WTC11 (cell line): ENCODE results near the gene EPN1. TPM values are rescaled to one million over a fixed set of nuclear protein-coding genes. Genes with fewer than 3 reads are reported as not detected.
A peak's percentile ranks its signal among the peaks of the same experiment; 100 is the strongest.

Source experiments
- AFF4 ChIP-seq: sonication (generic); formaldehyde crosslinking; IDR thresholded peaks from 2 replicates; pipeline ENCODE4 v1.8.1; 2023; ENCODE audit warnings: mild to moderate bottlenecking, missing genetic modification reagents, borderline replicate concordance
- CDX4 ChIP-seq: fragments of 250-450 bp; sonication (Bioruptor Pico); IDR thresholded peaks from 2 replicates; pipeline ENCODE4 v1.9.0; 2021; ENCODE audit warnings: moderate library complexity, mild to moderate bottlenecking, inconsistent platforms, borderline replicate concordance
- E2F1 ChIP-seq: sonication (generic); formaldehyde crosslinking; IDR thresholded peaks from 2 replicates; pipeline ENCODE4 v1.8.0; 2022; ENCODE audit warnings: mild to moderate bottlenecking, missing genetic modification reagents
- E2F4 ChIP-seq: sonication (generic); formaldehyde crosslinking; IDR thresholded peaks from 2 replicates; pipeline ENCODE4 v1.8.1; 2022; ENCODE audit warnings: low read depth, mild to moderate bottlenecking, moderate library complexity, missing genetic modification reagents, borderline replicate concordance
- ELF4 ChIP-seq: sonication (generic); formaldehyde crosslinking; IDR thresholded peaks from 2 replicates; pipeline ENCODE4 v1.8.1; 2022; ENCODE audit warnings: low read depth, mild to moderate bottlenecking, moderate library complexity, missing genetic modification reagents
- ETV6 ChIP-seq: sonication (generic); formaldehyde crosslinking; IDR thresholded peaks from 2 replicates; pipeline ENCODE4 v1.8.1; 2022; ENCODE audit warnings: mild to moderate bottlenecking, missing genetic modification reagents
- FOXP1 ChIP-seq: sonication (generic); formaldehyde crosslinking; IDR thresholded peaks from 2 replicates; pipeline ENCODE4 v1.8.0; 2022; ENCODE audit warnings: missing genetic modification reagents, mild to moderate bottlenecking, moderate library complexity, borderline replicate concordance
- FOXP4 ChIP-seq: sonication (generic); formaldehyde crosslinking; IDR thresholded peaks from 2 replicates; pipeline ENCODE4 v1.8.0; 2022; ENCODE audit warnings: mild to moderate bottlenecking, missing genetic modification reagents
- HMGA2 ChIP-seq: fragments of 250-450 bp; sonication (Bioruptor Pico); IDR thresholded peaks from 2 replicates; pipeline ENCODE4 v1.4.0; 2021; ENCODE audit warnings: mild to moderate bottlenecking, moderate library complexity
- JAZF1 ChIP-seq: fragments of 250-450 bp; sonication (Bioruptor Pico); IDR thresholded peaks from 2 replicates; pipeline ENCODE4 v1.9.0; 2021; ENCODE audit warnings: moderate library complexity, mild to moderate bottlenecking, inconsistent platforms
- JUN ChIP-seq: sonication (generic); formaldehyde crosslinking; IDR thresholded peaks from 2 replicates; pipeline ENCODE4 v1.8.0; 2023; ENCODE audit warnings: mild to moderate bottlenecking, missing genetic modification reagents
- KAT7 ChIP-seq: sonication (generic); formaldehyde crosslinking; IDR thresholded peaks from 2 replicates; pipeline ENCODE4 v1.8.1; 2023; ENCODE audit warnings: missing genetic modification reagents, mild to moderate bottlenecking, borderline replicate concordance
- MXD4 ChIP-seq: fragments of 250-450 bp; sonication (Bioruptor Pico); IDR thresholded peaks from 2 replicates; pipeline ENCODE4 v1.8.0; 2021; ENCODE audit warnings: mild to moderate bottlenecking, moderate library complexity, borderline replicate concordance
- MYBL2 ChIP-seq: sonication (generic); formaldehyde crosslinking; IDR thresholded peaks from 2 replicates; pipeline ENCODE4 v1.8.1; 2023; ENCODE audit warnings: mild to moderate bottlenecking, moderate library complexity, missing genetic modification reagents
- NFATC4 ChIP-seq: fragments of 250-450 bp; sonication (Bioruptor Pico); IDR thresholded peaks from 2 replicates; pipeline ENCODE4 v1.9.0; 2021; ENCODE audit warnings: mild to moderate bottlenecking
- NFYB ChIP-seq: sonication (generic); formaldehyde crosslinking; conservative IDR thresholded peaks from 2 replicates; pipeline ENCODE4 v1.8.0; 2022; ENCODE audit warnings: low read depth, missing genetic modification reagents
- NR1H2 ChIP-seq: sonication (generic); formaldehyde crosslinking; IDR thresholded peaks from 2 replicates; pipeline ENCODE4 v1.9.0; 2021; ENCODE audit warnings: mild to moderate bottlenecking, moderate library complexity, missing genetic modification reagents
- NR3C1 ChIP-seq: sonication (generic); formaldehyde crosslinking; conservative IDR thresholded peaks from 2 replicates; pipeline ENCODE4 v1.8.1; 2023; ENCODE audit warnings: low read depth, mild to moderate bottlenecking, missing genetic modification reagents
- SMAD4 ChIP-seq: sonication (generic); formaldehyde crosslinking; IDR thresholded peaks from 2 replicates; pipeline ENCODE4 v1.8.0; 2022; ENCODE audit warnings: mild to moderate bottlenecking, missing genetic modification reagents
- TP53 ChIP-seq: sonication (generic); formaldehyde crosslinking; IDR thresholded peaks from 2 replicates; pipeline ENCODE4 v1.8.1; 2023; ENCODE audit warnings: mild to moderate bottlenecking, missing genetic modification reagents
- USF2 ChIP-seq: sonication (generic); formaldehyde crosslinking; IDR thresholded peaks from 2 replicates; pipeline ENCODE4 v1.8.1; 2023; ENCODE audit warnings: mild to moderate bottlenecking, missing genetic modification reagents, moderate library complexity
- ZBTB43 ChIP-seq: sonication (generic); formaldehyde crosslinking; IDR thresholded peaks from 2 replicates; pipeline ENCODE4 v1.8.1; 2023; ENCODE audit warnings: mild to moderate bottlenecking, missing genetic modification reagents
- ZMAT4 ChIP-seq: fragments of 250-450 bp; sonication (Bioruptor Pico); IDR thresholded peaks from 2 replicates; pipeline ENCODE4 v1.9.0; 2021; ENCODE audit warnings: mild to moderate bottlenecking
- ZNF138 ChIP-seq: sonication (generic); formaldehyde crosslinking; conservative IDR thresholded peaks from 2 replicates; pipeline ENCODE4 v1.8.1; 2022; ENCODE audit warnings: mild to moderate bottlenecking, moderate library complexity, missing genetic modification reagents
- ZNF232 ChIP-seq: sonication (generic); formaldehyde crosslinking; IDR thresholded peaks from 2 replicates; pipeline ENCODE4 v1.8.0; 2022; ENCODE audit warnings: mild to moderate bottlenecking, missing genetic modification reagents
- ZNF263 ChIP-seq: sonication (generic); formaldehyde crosslinking; IDR thresholded peaks from 2 replicates; pipeline ENCODE4 v1.8.1; 2022; ENCODE audit warnings: low read depth, mild to moderate bottlenecking, moderate library complexity, missing genetic modification reagents
- ZNF416 ChIP-seq: fragments of 250-450 bp; sonication (Bioruptor Pico); IDR thresholded peaks from 2 replicates; pipeline ENCODE4 v1.9.0; 2021; ENCODE audit warnings: mild to moderate bottlenecking, inconsistent platforms
- ZNF671 ChIP-seq: fragments of 250-450 bp; sonication (Bioruptor Pico); IDR thresholded peaks from 2 replicates; pipeline ENCODE4 v1.8.0; 2021; ENCODE audit warnings: mild to moderate bottlenecking
- total RNA-seq: library from RNA; stranded (reverse); gene quantifications from 3 replicates; pipeline ENCODE4 v1.2.3, GENCODE V29; 2021

The EPN1 gene
- total RNA-seq, 1 experiment from 2014 or later: 234 TPM

- TF ChIP-seq JAZF1 (CRISPR knock-in tag): no peak
- TF ChIP-seq CDX4 (CRISPR knock-in tag): no peak
- TF ChIP-seq MYBL2: no peak; the same call in 1 of the 2 replicates
- peak; percentile 41; the same call in 1 of the 2 replicates for TF ChIP-seq JUN
- peak; percentile 39; the same call in 1 of the 2 replicates for TF ChIP-seq KAT7 (CRISPR knock-in tag)
- no peak for TF ChIP-seq HMGA2 (CRISPR knock-in tag)
- no peak; the same call in 1 of the 2 replicates for TF ChIP-seq ZNF232 (CRISPR knock-in tag)
- no peak for TF ChIP-seq ZMAT4
- no peak for TF ChIP-seq NFYB (CRISPR knock-in tag)
- TF ChIP-seq ETV6 (CRISPR knock-in tag): peak; percentile 43; the same call in 1 of the 2 replicates
- no peak for TF ChIP-seq ZNF671 (CRISPR knock-in tag)
- no peak for TF ChIP-seq ZNF263
- no peak for TF ChIP-seq E2F1
- TF ChIP-seq MXD4: no peak
- no peak for TF ChIP-seq E2F4
- TF ChIP-seq ZBTB43: no peak
- no peak for TF ChIP-seq NR3C1
- no peak for TF ChIP-seq NR1H2 (CRISPR knock-in tag)
- no peak for TF ChIP-seq NFATC4
- peak; percentile 92 for TF ChIP-seq USF2
- TF ChIP-seq FOXP4: peak; percentile 66
- no peak; the same call in 1 of the 2 replicates for TF ChIP-seq FOXP1 (CRISPR knock-in tag)
- TF ChIP-seq AFF4 (CRISPR knock-in tag): no peak
- TF ChIP-seq SMAD4: no peak
- TF ChIP-seq TP53: no peak
- 0 out of 2 replicates have a peak, but pooled peaks have one; percentile 42 for TF ChIP-seq ELF4
- TF ChIP-seq ZNF138 (CRISPR knock-in tag): no peak; the same call in 1 of the 2 replicates
- TF ChIP-seq ZNF416 (CRISPR knock-in tag): no peak
Observed at GRCh38 chr19:55654868-55655647, 20.0 kb upstream of the EPN1 start, which contains the start of gene U2AF2 (continued).
